Fibroblast of lung (primary cell): ENCODE data around the gene SRRM3.

ENCODE experiments used
- CTCF ChIP-seq, 2 donors: IDR thresholded peaks in 1 of 2; conservative IDR thresholded peaks in 1 of 2; 1 replicate in 1 of 2; 2 replicates in 1 of 2; pipeline ENCODE4 v1.5.1; 2011 to 2012; ENCODE audit warnings: low read length in 2 of 2, control low read depth in 1 of 2, inconsistent platforms in 1 of 2, low read depth in 1 of 2, mild to moderate bottlenecking in 1 of 2
- EZH2 ChIP-seq: IDR thresholded peaks from 2 replicates; pipeline ENCODE4 v1.5.1; 2012; ENCODE audit warnings: low read length, control low read depth, mild to moderate bottlenecking; ENCODE audit errors: missing control alignments

GRCh38 chr7:76241141-76241540 lies 39.4 kb downstream of the SRRM3 start:
- no peak for TF ChIP-seq CTCF (conservative IDR thresholded peaks at IDR 0.05 in 1 of 2, IDR thresholded peaks at IDR 0.05 in 1 of 2; ENCODE audit: low read depth in 1 of 2, low read length in 2 of 2)
- TF ChIP-seq EZH2 = no peak
